Breast epithelium (tissue), 4 donors: ENCODE results near the gene FAM20C. TPM values are rescaled to one million over a fixed set of nuclear protein-coding genes. Genes with fewer than 3 reads are reported as not detected.

Experiments used
- DNase-seq, 2 donors: peaks; one replicate each; pipeline ENCODE4 v3.0.0-alpha.2; 2019; ENCODE audit warnings: low spot score in 2 of 2
- H3K27ac ChIP-seq, 2 donors: fragments of 200-600 bp; sonication (generic) in 1 of 2; one replicate each; pipeline ENCODE4 v1.5.1; 2016 to 2019; ENCODE audit warnings: mild to moderate bottlenecking in 1 of 2
- H3K27me3 ChIP-seq, 2 donors: fragments of 200-600 bp; sonication (generic) in 1 of 2; one replicate each; pipeline versions ENCODE4 v1.5.1 to v1.6.0; 2017 to 2019; ENCODE audit warnings: control low read depth in 1 of 2, mild to moderate bottlenecking in 1 of 2
- H3K36me3 ChIP-seq: fragments of 200-600 bp; one replicate; pipeline ENCODE4 v1.5.1; 2019
- H3K4me1 ChIP-seq, 2 donors: fragments of 200-600 bp; sonication (generic); one replicate each; pipeline ENCODE4 v1.5.1; 2016 to 2019; ENCODE audit warnings: control low read depth in 1 of 2
- H3K4me3 ChIP-seq, 3 donors: fragments of 200-600 bp; sonication (generic); 1 replicate in 2 of 3; 2 replicates in 1 of 3; pipeline ENCODE4 v1.5.1; 2016 to 2019; ENCODE audit warnings: mild to moderate bottlenecking in 3 of 3, moderate library complexity in 2 of 3
- H3K9me3 ChIP-seq, 2 donors: fragments of 200-600 bp; sonication (generic) in 1 of 2; one replicate each; pipeline ENCODE4 v1.5.1; 2016 to 2019; ENCODE audit warnings: control low read depth in 1 of 2
- POLR2A ChIP-seq: fragments of 450-650 bp; IDR thresholded peaks from one replicate; pipeline ENCODE4 v1.6.1; 2016; ENCODE audit warnings: antibody characterized with exemption, mild to moderate bottlenecking, moderate library complexity
- POLR2AphosphoS5 ChIP-seq, 3 donors: sonication (generic); formaldehyde crosslinking; IDR thresholded peaks; one replicate each; pipeline ENCODE4 v1.6.1; 2017; ENCODE audit warnings: antibody characterized with exemption in 3 of 3
- intact Hi-C: fragments of 100-400 bp; cut with DNase I; formaldehyde crosslinking; loops from one replicate; pipeline ENCODE4 v1.15.1; 2023; ENCODE audit warnings: low total_unique reads
- total RNA-seq, 3 donors: library from RNA; depleted of rRNA; stranded (reverse); fragments of >200 nt; gene quantifications; one replicate each; pipeline ENCODE4 v1.1.0, GENCODE V29; 2016
- TF ChIP-seq, protein P1 (sequence below), 3 donors: fragments of 450-650 bp; IDR thresholded peaks; one replicate each; pipeline ENCODE4 v1.5.1; 2016 to 2017; ENCODE audit warnings: antibody characterized with exemption in 3 of 3, mild to moderate bottlenecking in 3 of 3, moderate library complexity in 3 of 3

FAM20C gene
- total RNA-seq, 3 donors from 2014 or later = 30.7 to 73.7 (median 71.0) TPM

DNA sequence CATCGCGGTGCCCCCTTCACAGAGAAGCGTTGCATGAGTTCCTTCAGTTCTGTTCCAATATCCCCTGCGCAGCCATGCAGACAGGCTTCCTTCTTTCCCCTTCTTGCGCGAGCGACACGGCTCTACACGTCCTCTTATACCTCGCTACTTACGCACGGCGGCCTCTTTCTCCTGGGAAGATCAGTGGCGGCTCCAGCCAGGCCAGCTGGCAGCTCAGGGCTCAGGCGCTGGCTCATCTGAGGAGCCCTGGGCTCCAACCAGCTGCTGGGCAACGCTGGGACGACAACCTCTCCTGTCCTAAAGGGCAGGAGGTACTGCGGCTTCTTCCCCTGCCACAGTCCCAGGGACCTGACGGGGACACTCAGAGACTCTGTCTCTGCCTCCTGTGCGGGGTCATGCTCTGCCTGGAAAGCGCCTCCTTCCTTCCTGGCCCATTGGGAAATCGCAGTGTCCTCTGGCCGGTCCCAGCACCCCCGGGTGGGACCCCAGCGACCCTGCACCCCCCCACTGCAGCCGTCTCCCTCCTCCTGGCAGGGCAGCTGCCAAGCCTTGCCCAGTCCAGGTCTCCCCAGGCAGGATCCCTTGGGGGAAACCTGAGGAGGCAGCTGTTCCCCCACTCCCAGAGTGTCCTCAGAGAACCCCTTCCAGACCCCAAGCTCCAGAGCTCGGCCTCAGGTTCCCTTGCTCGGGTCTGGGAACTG lies 5.0 kb upstream of the FAM20C start:
- intact Hi-C loops = no loop called here
- Histone ChIP-seq H3K9me3 (no peaks in the 10 kb centered on the region), H3K4me1 (peaks cover 3 to 4% of the 10 kb centered on the region in 2 donors), H3K27ac (no peak overlapping the region), H3K36me3 (no peaks in the 10 kb centered on the region), H3K27me3 (no peaks in the 10 kb centered on the region), H3K4me3 (no peak overlapping the region)
- DNase-seq = no peak
- TF ChIP-seq POLR2AphosphoS5 (IDR thresholded peaks at IDR 0.05) (no peak), POLR2A (no peak)
- TF ChIP-seq, protein P1, sequence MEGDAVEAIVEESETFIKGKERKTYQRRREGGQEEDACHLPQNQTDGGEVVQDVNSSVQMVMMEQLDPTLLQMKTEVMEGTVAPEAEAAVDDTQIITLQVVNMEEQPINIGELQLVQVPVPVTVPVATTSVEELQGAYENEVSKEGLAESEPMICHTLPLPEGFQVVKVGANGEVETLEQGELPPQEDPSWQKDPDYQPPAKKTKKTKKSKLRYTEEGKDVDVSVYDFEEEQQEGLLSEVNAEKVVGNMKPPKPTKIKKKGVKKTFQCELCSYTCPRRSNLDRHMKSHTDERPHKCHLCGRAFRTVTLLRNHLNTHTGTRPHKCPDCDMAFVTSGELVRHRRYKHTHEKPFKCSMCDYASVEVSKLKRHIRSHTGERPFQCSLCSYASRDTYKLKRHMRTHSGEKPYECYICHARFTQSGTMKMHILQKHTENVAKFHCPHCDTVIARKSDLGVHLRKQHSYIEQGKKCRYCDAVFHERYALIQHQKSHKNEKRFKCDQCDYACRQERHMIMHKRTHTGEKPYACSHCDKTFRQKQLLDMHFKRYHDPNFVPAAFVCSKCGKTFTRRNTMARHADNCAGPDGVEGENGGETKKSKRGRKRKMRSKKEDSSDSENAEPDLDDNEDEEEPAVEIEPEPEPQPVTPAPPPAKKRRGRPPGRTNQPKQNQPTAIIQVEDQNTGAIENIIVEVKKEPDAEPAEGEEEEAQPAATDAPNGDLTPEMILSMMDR (IDR thresholded peaks at IDR 0.05) = no peak

DNA sequence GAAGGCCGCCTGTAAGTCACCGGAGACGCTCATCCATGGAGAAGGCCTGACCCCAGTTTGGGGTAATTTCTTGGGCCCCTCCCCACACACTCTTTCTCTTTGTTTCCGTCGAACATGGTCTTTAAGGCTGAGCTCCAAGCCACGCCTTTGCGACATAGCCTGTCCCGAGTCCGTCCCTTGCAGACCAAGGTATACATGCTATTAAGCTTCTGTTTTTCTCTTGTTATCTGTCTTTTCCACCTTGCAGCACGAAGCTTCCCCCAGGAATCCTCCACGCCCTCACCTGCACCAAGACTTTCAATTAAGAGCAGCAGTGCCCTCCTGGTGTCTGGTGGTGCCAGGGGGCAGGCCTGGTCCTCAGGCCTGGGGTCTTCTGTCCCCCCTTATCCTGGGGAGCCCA lies 4.2 kb upstream of the FAM20C start:
- TF ChIP-seq POLR2A (no peak), POLR2AphosphoS5 (IDR thresholded peaks at IDR 0.05) (no peak)
- TF ChIP-seq, protein P1 (IDR thresholded peaks at IDR 0.05) = no peak
- no peaks in the 10 kb centered on the region for H3K9me3 ChIP-seq
- no peaks in the 10 kb centered on the region for H3K27me3 ChIP-seq
- no peak overlapping the region for H3K4me3 ChIP-seq
- intact Hi-C loops = no loop called here
- no peaks in the 10 kb centered on the region for H3K36me3 ChIP-seq
- peaks cover 3 to 4% of the 10 kb centered on the region in 2 donors for H3K4me1 ChIP-seq
- H3K27ac ChIP-seq = no peak overlapping the region
- no peak for DNase-seq

DNA sequence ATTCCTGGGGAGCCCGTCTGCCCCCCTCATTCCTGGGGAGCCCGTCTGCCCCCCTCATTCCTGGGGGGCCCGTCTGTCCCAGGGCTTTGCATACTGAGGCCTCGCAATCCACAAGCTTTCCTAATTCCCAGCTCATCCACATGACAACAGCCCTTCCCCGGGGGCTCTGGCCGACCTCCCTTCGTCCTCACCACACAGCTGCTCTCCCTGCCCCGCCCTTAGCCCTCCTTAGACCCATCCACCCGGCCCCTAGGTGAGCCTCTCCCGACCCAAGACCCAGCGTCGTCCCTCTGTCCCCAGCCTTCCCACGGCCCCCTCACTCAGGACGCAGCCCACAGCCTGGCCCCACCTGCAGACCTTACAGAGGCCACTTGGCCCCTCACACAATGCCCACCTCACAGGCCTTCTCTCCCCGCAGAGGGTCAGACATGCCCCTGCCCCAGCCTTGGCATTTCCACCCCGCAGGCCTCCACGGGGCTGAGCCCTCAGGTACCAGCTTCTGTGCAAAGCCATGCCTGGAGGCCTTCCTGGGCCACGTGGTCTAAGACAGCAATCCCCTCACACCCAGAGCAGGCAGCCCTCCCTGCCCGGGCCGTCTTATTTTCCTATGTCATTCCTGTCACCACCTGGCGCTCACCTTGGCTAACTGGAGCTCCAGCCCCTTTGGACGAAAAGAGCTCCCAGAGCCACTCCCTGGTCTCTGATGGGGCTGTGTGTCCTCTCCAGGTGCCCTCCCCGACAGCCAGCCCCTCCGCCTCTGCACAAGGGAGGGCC lies 3.5 kb upstream of the FAM20C start:
- H3K36me3 ChIP-seq = no peaks in the 10 kb centered on the region
- TF ChIP-seq POLR2A (no peak), POLR2AphosphoS5 (IDR thresholded peaks at IDR 0.05) (no peak)
- TF ChIP-seq, protein P1 (IDR thresholded peaks at IDR 0.05) = no peak
- H3K9me3 ChIP-seq = no peaks in the 10 kb centered on the region
- no peak overlapping the region for H3K4me3 ChIP-seq
- H3K4me1 ChIP-seq = peaks cover 3 to 4% of the 10 kb centered on the region in 2 donors
- DNase-seq = no peak
- H3K27me3 ChIP-seq = no peaks in the 10 kb centered on the region
- intact Hi-C loops = no loop called here
- no peak overlapping the region for H3K27ac ChIP-seq

DNA sequence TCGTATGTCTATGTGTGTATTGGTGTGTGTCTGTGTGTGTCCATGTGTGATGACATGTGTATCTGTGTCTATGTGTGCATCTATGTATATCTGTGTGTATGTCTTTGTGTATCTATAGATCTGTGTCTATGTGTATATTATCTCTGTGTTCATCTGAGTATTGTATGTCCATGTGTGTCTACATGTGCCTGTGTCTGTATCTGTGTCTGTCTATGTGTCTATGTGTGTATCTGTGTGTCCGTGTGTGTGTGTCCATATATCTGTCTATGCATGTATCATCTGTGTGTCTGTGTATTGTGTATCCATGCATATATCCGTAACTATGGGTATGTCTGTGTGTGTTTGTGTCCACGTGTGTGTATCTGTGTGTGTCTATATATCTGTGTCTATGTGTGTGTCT lies 2.7 kb upstream of the FAM20C start:
- Histone ChIP-seq H3K27me3 (no peaks in the 10 kb centered on the region), H3K36me3 (no peaks in the 10 kb centered on the region), H3K9me3 (no peaks in the 10 kb centered on the region), H3K4me3 (no peak overlapping the region), H3K4me1 (peaks cover 3 to 4% of the 10 kb centered on the region in 2 donors), H3K27ac (no peak overlapping the region)
- no peak for DNase-seq
- intact Hi-C loops = no loop called here
- TF ChIP-seq, protein P1 (IDR thresholded peaks at IDR 0.05) = no peak
- TF ChIP-seq POLR2A (no peak), POLR2AphosphoS5 (IDR thresholded peaks at IDR 0.05) (no peak)

DNA sequence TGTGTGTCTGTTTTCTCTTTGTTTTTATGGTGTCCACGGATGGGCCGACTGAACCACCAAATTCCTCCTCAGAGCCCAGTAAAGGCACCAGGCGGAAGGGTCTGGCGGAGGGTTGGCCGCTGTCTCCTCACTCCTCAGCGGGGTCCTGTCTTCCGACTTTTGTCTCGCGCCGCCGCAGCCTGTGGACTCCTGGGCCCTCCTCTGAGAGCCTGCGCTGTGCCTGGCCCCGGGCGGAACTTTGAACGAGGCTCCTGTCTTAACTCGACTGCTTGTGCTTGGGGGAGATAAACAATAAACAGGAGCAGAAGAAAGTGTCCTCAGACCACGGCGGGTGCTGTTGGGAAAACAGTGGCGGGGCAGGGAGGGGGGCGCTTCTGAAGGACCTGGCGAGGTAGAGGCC lies 2.2 kb upstream of the FAM20C start:
- H3K27ac ChIP-seq = no peak overlapping the region
- H3K27me3 ChIP-seq = no peaks in the 10 kb centered on the region
- DNase-seq = no peak
- TF ChIP-seq POLR2A (no peak), POLR2AphosphoS5 (IDR thresholded peaks at IDR 0.05) (no peak)
- TF ChIP-seq, protein P1 (IDR thresholded peaks at IDR 0.05) = no peak
- H3K9me3 ChIP-seq = no peaks in the 10 kb centered on the region
- no peaks in the 10 kb centered on the region for H3K36me3 ChIP-seq
- H3K4me3 ChIP-seq = no peak overlapping the region
- intact Hi-C loops = no loop called here
- H3K4me1 ChIP-seq = peaks cover 4 to 7% of the 10 kb centered on the region in 2 donors
